Skeletal muscle satellite cell (primary cell): Measurements from ENCODE around the gene GPD2.

Experiments
- H3K27me3 ChIP-seq: 2 replicates; pipeline ENCODE4 v1.7.0; 2013; ENCODE audit warnings: low read length; ENCODE audit not compliant: control insufficient read depth, insufficient read depth
- H3K36me3 ChIP-seq: 2 replicates; pipeline ENCODE4 v1.7.0; 2013; ENCODE audit warnings: mild to moderate bottlenecking, control low read depth, low read length; ENCODE audit not compliant: insufficient read depth
- H3K4me1 ChIP-seq: 2 replicates; pipeline ENCODE4 v1.7.0; 2013; ENCODE audit warnings: low read length; ENCODE audit not compliant: control insufficient read depth, insufficient read depth
- H3K4me2 ChIP-seq: 2 replicates; pipeline ENCODE4 v1.7.0; 2013; ENCODE audit warnings: mild to moderate bottlenecking, low read length
- H3K4me3 ChIP-seq: 2 replicates; pipeline ENCODE4 v1.7.0; 2013; ENCODE audit warnings: low read length
- H3K9ac ChIP-seq: 2 replicates; pipeline ENCODE4 v1.7.0; 2013; ENCODE audit warnings: mild to moderate bottlenecking, low read depth, low read length, moderate library complexity
- H3K9me3 ChIP-seq: replicated peaks from 2 replicates; pipeline ENCODE4 v1.7.0; 2013; ENCODE audit warnings: mild to moderate bottlenecking, control low read depth, low read length

Gene GPD2

DNA sequence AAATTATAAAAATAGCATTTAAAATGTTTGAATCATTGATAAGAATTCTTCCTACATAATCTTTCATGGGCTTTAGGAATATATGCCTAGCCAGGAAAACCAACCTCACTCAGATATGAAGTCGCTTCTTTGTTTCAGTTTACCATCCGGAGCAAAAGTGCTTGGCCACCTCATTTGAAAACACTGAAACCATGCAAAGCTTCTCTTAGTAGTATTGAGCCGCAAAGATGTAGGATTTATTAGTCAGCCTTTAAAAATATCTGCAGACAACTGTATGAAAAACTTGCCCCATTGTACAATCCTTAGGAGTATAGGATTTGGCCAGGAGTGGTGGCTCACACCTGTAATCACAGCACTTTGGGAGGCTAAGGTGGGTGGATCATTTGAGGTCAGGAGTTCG lies 24.3 kb upstream of the GPD2 start:
- Histone ChIP-seq H3K4me1 (no peaks in the 10 kb centered on the region), H3K27me3 (peaks cover 4% of the 10 kb centered on the region), H3K9ac (no peak overlapping the region), H3K36me3 (no peaks in the 10 kb centered on the region), H3K9me3 (no peaks in the 10 kb centered on the region), H3K4me2 (no peak overlapping the region), H3K4me3 (no peak overlapping the region)

DNA sequence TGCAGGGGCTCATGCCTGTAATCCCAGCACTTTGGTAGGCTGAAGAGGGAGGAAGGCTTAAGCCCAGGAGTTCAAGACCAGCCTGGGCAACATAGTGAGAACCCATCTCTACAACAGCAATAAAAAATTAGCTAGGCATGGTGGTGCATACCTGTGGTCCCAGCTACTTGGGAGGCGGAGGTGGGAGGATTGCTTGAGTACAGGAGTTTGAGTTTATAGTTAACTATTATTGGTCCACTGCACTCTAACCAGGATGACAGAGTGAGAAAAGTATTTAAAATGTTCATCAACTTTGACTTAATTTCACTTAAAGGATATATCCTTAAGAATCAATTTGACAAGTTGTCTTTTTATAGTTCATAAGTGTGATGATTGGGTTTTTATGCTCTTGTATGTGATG lies 14.3 kb upstream of the GPD2 start:
- H3K4me2 ChIP-seq, result no peak overlapping the region
- H3K27me3 ChIP-seq, result no peaks in the 10 kb centered on the region
- H3K9me3 ChIP-seq, result no peaks in the 10 kb centered on the region
- H3K4me3 ChIP-seq, result no peak overlapping the region
- no peak overlapping the region for H3K9ac ChIP-seq
- no peaks in the 10 kb centered on the region for H3K36me3 ChIP-seq
- H3K4me1 ChIP-seq, result no peaks in the 10 kb centered on the region

DNA sequence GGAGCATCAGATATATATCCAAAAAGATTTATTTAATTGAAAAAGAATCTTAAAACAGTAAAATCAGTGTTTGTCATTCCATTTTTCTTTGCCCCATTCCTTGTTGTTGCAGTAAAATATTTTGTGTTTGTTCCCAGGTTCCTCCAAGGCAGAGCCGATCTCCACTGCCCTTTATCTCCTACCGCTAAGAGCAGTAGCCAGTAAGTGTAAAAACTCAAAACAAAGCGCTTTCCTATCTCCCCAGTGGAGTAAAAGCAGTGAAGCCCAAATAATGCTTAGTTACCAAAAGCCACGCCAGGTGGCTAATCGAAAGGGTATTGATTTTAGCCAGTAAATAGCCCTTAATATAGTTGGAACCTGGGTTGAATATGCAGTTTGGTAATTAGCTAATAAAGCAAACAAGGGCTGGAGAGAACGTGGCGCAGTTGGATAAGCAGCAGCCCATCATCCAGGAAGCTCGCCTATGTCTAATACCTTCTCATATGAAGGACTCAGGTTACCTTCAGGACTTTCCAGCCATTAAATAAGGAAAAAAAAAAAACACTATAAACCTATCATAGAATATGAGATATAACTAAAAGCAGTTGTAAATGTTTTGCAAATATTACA lies 12.4 kb upstream of the GPD2 start:
- Histone ChIP-seq H3K4me1 (peaks cover 2% of the 10 kb centered on the region), H3K36me3 (no peaks in the 10 kb centered on the region), H3K4me3 (no peak overlapping the region), H3K27me3 (no peaks in the 10 kb centered on the region), H3K9me3 (no peaks in the 10 kb centered on the region), H3K4me2 (no peak overlapping the region), H3K9ac (no peak overlapping the region)

- Histone ChIP-seq H3K4me2 (no peak overlapping the region), H3K4me1 (peaks cover 30% of the 10 kb centered on the region), H3K27me3 (no peaks in the 10 kb centered on the region), H3K36me3 (no peaks in the 10 kb centered on the region), H3K9me3 (no peaks in the 10 kb centered on the region), H3K4me3 (no peak overlapping the region), H3K9ac (no peak overlapping the region)
These were observed 9.1 kb upstream of the GPD2 start for GRCh38 chr2:156427074-156427473.

- no peak overlapping the region for H3K4me2 ChIP-seq
- H3K9ac ChIP-seq, result no peak overlapping the region
These were observed 7.0 kb upstream of the GPD2 start for GRCh38 chr2:156429211-156429610.

DNA sequence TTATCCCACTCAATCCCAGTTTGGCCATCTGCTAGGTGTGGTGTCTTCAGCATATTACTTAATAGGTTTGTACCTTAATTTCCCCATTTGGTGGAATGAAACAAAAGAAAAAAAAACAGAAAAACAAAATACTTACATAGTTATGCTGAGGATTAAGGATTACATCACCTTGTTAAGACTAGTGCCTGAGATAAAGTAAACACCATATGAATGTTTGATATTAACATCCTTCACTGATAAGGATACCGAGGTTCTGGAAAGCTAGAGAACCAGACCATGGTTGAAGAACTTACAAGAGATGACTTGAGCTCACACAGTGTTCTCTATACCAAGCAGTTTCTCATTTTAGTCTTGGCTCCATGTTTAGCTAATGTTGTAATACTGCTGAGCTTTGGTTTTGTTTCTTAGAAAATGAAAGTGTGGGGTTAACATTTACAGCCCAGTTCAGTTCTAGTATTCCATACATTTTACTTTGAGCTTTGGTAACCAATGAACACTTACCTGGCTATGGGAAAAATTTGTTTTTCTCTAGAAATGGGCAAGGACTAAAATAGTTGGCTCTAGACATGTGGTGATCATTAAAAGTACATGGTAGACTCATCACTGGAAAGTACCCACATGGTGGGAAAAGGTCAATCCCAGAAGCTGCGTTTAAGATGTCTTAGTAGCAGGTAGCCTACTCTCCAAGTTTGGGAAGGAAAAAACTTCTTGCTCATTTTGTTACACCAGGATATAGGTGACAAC lies 5.8 kb upstream of the GPD2 start:
- peak overlapping the region; percentile 12 for H3K4me2 ChIP-seq
- H3K4me3 ChIP-seq, result no peak overlapping the region
- no peaks in the 10 kb centered on the region for H3K36me3 ChIP-seq
- H3K4me1 ChIP-seq, result peaks cover 39% of the 10 kb centered on the region
- H3K27me3 ChIP-seq, result no peaks in the 10 kb centered on the region
- no peaks in the 10 kb centered on the region for H3K9me3 ChIP-seq
- no peak overlapping the region for H3K9ac ChIP-seq

More at GRCh38 chr2:156429211-156429610, 7.0 kb upstream of the GPD2 start:
- Histone ChIP-seq H3K27me3 (no peaks in the 10 kb centered on the region), H3K9me3 (no peaks in the 10 kb centered on the region), H3K36me3 (no peaks in the 10 kb centered on the region), H3K4me1 (peaks cover 30% of the 10 kb centered on the region), H3K4me3 (no peak overlapping the region)

DNA sequence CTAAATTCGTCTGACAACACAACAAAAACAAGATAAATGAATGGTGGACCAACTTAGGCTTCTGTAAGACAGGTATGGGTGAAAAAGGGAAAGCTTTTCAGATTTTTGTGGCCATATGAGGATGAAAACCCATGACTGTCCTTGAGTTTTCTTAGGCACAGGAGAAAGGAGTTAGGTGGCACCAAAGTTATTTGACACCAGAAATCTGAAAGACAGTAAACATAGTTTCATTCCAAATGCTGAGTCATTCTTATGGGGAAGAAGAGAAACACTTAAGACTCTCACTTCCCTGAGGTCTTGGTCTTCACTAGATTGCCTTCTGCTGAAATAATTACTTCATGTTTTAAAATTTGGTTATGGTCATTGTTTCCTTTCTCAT lies 5.2 kb upstream of the GPD2 start:
- Histone ChIP-seq H3K9ac (no peak overlapping the region), H3K4me3 (no peak overlapping the region)

DNA sequence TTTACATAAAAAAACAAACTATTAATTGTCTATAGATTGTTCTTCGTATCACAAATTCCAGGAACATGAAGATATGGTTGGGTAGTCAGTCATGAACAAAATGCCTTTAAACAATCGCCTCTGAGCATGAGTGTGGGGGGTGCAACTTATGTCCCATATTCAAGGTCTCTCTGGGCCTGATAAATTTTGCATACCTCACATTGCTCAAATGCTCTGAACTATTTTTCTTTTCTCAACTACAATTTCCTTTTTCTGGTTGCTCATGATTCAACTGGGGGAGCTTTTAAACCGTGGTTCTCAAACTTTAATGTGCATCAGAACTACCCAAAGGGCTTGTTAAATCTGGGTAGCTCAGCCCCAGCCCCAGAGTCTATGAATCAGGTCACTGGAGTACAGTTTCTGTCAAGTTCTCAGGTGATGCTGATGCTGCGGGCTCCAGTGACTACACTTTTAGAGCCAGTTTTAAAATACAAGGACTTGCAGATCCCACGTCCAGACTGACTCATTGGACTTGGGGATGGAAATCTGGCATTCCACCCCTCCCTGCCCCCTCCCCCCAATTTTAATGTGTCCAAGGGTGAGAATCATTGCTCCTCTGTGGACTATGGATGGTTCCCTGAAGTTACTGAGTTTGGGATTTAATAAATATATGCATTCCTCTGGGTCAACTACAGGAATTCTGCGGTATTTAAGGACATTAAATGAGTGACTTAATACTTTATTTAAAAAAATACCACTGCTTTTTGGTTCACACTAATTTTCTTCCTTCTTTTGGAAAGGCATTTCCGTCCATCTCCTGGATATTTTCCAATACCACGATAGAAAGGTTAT lies 1.5 kb upstream of the GPD2 start:
- Histone ChIP-seq H3K36me3 (no peaks in the 10 kb centered on the region), H3K4me3 (peak overlapping the region; percentile 82), H3K4me1 (peaks cover 50% of the 10 kb centered on the region), H3K4me2 (peak overlapping the region; percentile 86), H3K9me3 (no peaks in the 10 kb centered on the region), H3K27me3 (no peaks in the 10 kb centered on the region), H3K9ac (peak overlapping the region; percentile 94)

More for the DNA sequence above, 5.2 kb upstream of the GPD2 start:
- no peaks in the 10 kb centered on the region for H3K9me3 ChIP-seq
- H3K27me3 ChIP-seq, result no peaks in the 10 kb centered on the region
- H3K4me1 ChIP-seq, result peaks cover 44% of the 10 kb centered on the region
- H3K36me3 ChIP-seq, result no peaks in the 10 kb centered on the region
- H3K4me2 ChIP-seq, result peak overlapping the region; percentile 12

- Histone ChIP-seq H3K4me3 (peak overlapping the region; percentile 82), H3K27me3 (no peaks in the 10 kb centered on the region), H3K4me2 (peak overlapping the region; percentile 86), H3K9me3 (no peaks in the 10 kb centered on the region), H3K9ac (peak overlapping the region; percentile 94), H3K36me3 (no peaks in the 10 kb centered on the region), H3K4me1 (peaks cover 44% of the 10 kb centered on the region)
These were observed 822 bp upstream of the GPD2 start for GRCh38 chr2:156435396-156435717.

DNA sequence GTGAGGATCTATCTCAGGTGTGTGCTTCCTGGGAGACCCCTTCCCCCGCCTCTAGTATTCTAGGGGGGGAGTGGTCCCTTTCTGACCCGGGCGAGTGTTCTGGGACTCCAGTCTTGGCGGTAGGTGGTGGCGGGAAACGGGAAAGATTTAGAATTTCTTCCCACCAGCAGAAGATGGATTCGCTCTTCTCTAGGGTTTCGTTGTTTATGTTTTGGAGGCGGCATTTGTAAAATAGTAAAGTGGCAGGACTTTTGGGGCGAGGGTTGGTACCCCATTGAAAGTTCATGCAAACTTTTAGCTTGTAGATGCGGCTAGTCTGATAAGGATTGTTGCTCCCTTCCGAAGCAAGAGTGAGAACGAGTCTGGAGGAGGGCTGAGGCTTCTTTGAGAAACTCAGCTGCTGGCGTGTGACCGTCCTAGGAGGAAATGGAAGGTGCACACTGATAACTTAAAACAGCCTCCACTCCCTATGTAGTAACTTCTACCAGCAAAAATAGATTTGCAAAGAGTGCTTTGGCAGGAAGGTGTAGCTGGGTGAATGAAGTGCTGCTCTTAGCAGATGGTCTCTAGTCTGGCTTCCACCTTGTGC lies 412 bp downstream of the GPD2 start:
- no peaks in the 10 kb centered on the region for H3K27me3 ChIP-seq
- H3K36me3 ChIP-seq, result no peaks in the 10 kb centered on the region
- peak overlapping the region; percentile 82 for H3K4me3 ChIP-seq
- peak overlapping the region; percentile 86 for H3K4me2 ChIP-seq
- H3K4me1 ChIP-seq, result peaks cover 32% of the 10 kb centered on the region
- H3K9me3 ChIP-seq, result no peaks in the 10 kb centered on the region
- peak overlapping the region; percentile 94 for H3K9ac ChIP-seq

- peak overlapping the region; percentile 94 for H3K9ac ChIP-seq
- no peaks in the 10 kb centered on the region for H3K9me3 ChIP-seq
- peak overlapping the region; percentile 86 for H3K4me2 ChIP-seq
- H3K4me1 ChIP-seq, result peaks cover 31% of the 10 kb centered on the region
- H3K27me3 ChIP-seq, result no peaks in the 10 kb centered on the region
- H3K36me3 ChIP-seq, result no peaks in the 10 kb centered on the region
- H3K4me3 ChIP-seq, result peak overlapping the region; percentile 82
These were observed 1.2 kb downstream of the GPD2 start for GRCh38 chr2:156437272-156437930.
